Keratinocyte (primary cell): ENCODE data around the gene SNCG. TPM values are rescaled to one million over a fixed set of nuclear protein-coding genes. Genes with fewer than 3 reads are reported as not detected.
"Not testable (repeated sequence)": the region's sequence is repeated elsewhere in the genome, so short reads cannot be mapped to it uniquely, and the experiment has no call there.

Experiments
- DNase-seq: peaks from one replicate; pipeline ENCODE4 v3.0.0-alpha.2; 2011; ENCODE audit warnings: low read depth, missing footprints, low spot score
- FAIRE-seq: peaks from 2 replicates; lab custom pipeline; 2011; peaks lifted over from hg19 to GRCh38; lab: Jason Lieb, UNC
- H2AFZ ChIP-seq: 2 replicates; pipeline ENCODE4 v1.6.0; 2012; ENCODE audit warnings: low read length, control low read depth, inconsistent platforms; ENCODE audit not compliant: control insufficient read depth
- H3K27ac ChIP-seq: 2 replicates; pipeline ENCODE4 v1.5.1; 2011; ENCODE audit warnings: low read length; ENCODE audit not compliant: control insufficient read depth, insufficient read depth
- H3K27me3 ChIP-seq: 3 replicates; pipeline ENCODE4 v1.6.0; 2011; ENCODE audit warnings: low read length; ENCODE audit not compliant: control insufficient read depth, insufficient read depth; ENCODE audit errors: extremely low read depth
- H3K36me3 ChIP-seq, 2 experiments: 2 replicates in 1 of 2; 3 replicates in 1 of 2; pipeline ENCODE4 v1.5.1; 2011; ENCODE audit warnings: low read length in 2 of 2, mild to moderate bottlenecking in 1 of 2; ENCODE audit not compliant: control insufficient read depth in 2 of 2, insufficient read depth in 2 of 2; ENCODE audit errors: extremely low read depth in 1 of 2
- H3K4me1 ChIP-seq: 3 replicates; pipeline ENCODE4 v1.5.1; 2011; ENCODE audit warnings: low read length; ENCODE audit not compliant: control insufficient read depth, insufficient read depth; ENCODE audit errors: extremely low read depth
- H3K4me2 ChIP-seq: 3 replicates; pipeline ENCODE4 v1.6.0; 2011; ENCODE audit warnings: low read depth, low read length; ENCODE audit not compliant: control insufficient read depth, insufficient read depth; ENCODE audit errors: extremely low read depth
- H3K4me3 ChIP-seq, 3 experiments: fragments of 200-600 bp in 1 of 3; sonication (generic) in 1 of 3; 2 replicates in 2 of 3; 3 replicates in 1 of 3; pipeline ENCODE4 v1.5.1; 2011 to 2016; ENCODE audit warnings: low read length in 3 of 3, mild to moderate bottlenecking in 3 of 3, control low read depth in 2 of 3, inconsistent platforms in 1 of 3, low read depth in 1 of 3, mixed read lengths in 1 of 3, mixed run types in 1 of 3, moderate library complexity in 1 of 3; ENCODE audit not compliant: control insufficient read depth in 2 of 3, insufficient read depth in 2 of 3; ENCODE audit errors: extremely low read depth in 1 of 3
- H3K79me2 ChIP-seq: 2 replicates; pipeline ENCODE4 v1.6.0; 2012; ENCODE audit warnings: low read length; ENCODE audit not compliant: control insufficient read depth, insufficient read depth
- H3K9ac ChIP-seq: 3 replicates; pipeline ENCODE4 v1.6.0; 2011; ENCODE audit warnings: low read length; ENCODE audit not compliant: control insufficient read depth, insufficient read depth; ENCODE audit errors: extremely low read depth
- H3K9me1 ChIP-seq: 3 replicates; pipeline ENCODE4 v1.6.0; 2011; ENCODE audit warnings: low read length; ENCODE audit not compliant: control insufficient read depth, insufficient read depth; ENCODE audit errors: extremely low read depth
- H3K9me3 ChIP-seq: 2 replicates; pipeline ENCODE4 v1.5.1; 2012; ENCODE audit warnings: low read depth, low read length; ENCODE audit not compliant: control insufficient read depth
- H4K20me1 ChIP-seq: 3 replicates; pipeline ENCODE4 v1.6.0; 2011; ENCODE audit warnings: low read length; ENCODE audit not compliant: control insufficient read depth, insufficient read depth; ENCODE audit errors: extremely low read depth
- EZH2 ChIP-seq: IDR thresholded peaks from one replicate; pipeline ENCODE4 v1.6.1; 2012; ENCODE audit warnings: inconsistent platforms, mild to moderate bottlenecking, low read length, moderate library complexity
- dilution Hi-C: fragments of 300-500 bp; cut with MboI; formaldehyde crosslinking; loops from one replicate; pipeline ENCODE4 v1.7.0; 2020; ENCODE audit warnings: low sequenced_read_pairs; ENCODE audit not compliant: extremely low pct_ligation_motif_present
- polyA plus RNA-seq, 5 experiments: library from polyadenylated mRNA; depleted of rRNA in 3 of 5; stranded (reverse) in 3 of 5; stranded (forward) in 1 of 5; unstranded in 1 of 5; fragments of >200 nt; gene quantifications; 1 replicate in 1 of 5; 2 replicates in 3 of 5; 3 replicates in 1 of 5; pipeline versions ENCODE4 v1.2.1 to v1.2.3, GENCODE V29; 2011 to 2012; ENCODE audit warnings: missing spikeins in 2 of 5, low read depth in 1 of 5, low replicate concordance in 1 of 5
- TF ChIP-seq, protein P1 (sequence below), 3 experiments: IDR thresholded peaks in 1 of 3; conservative IDR thresholded peaks in 1 of 3; optimal IDR thresholded peaks in 1 of 3; 2 replicates in 2 of 3; 3 replicates in 1 of 3; pipeline versions ENCODE3 to v1.5.1; 2011; ENCODE audit warnings: low read length in 3 of 3, mild to moderate bottlenecking in 3 of 3, moderate library complexity in 2 of 3, control low read depth in 1 of 3, inconsistent platforms in 1 of 3; ENCODE audit not compliant: insufficient read depth in 2 of 3; ENCODE audit errors: extremely low read depth in 1 of 3

The SNCG gene
- polyA plus RNA-seq, 1 donor (not counting 4 experiments of a cell fraction or from before 2014, with no cell fraction given), result 6.8 TPM

GRCh38 chr10:86981716-86982115 is 23.3 kb downstream of the SNCG start:
- DNase-seq (no peak), FAIRE-seq (no peak)
- H3K27me3 ChIP-seq, result no peaks in the 10 kb centered on the region
- H3K79me2 ChIP-seq, result no peaks in the 10 kb centered on the region
- no peaks in the 10 kb centered on the region for H3K9me1 ChIP-seq
- H3K4me2 ChIP-seq, result no peak overlapping the region
- H3K9ac ChIP-seq, result no peak overlapping the region
- TF ChIP-seq, protein P1, sequence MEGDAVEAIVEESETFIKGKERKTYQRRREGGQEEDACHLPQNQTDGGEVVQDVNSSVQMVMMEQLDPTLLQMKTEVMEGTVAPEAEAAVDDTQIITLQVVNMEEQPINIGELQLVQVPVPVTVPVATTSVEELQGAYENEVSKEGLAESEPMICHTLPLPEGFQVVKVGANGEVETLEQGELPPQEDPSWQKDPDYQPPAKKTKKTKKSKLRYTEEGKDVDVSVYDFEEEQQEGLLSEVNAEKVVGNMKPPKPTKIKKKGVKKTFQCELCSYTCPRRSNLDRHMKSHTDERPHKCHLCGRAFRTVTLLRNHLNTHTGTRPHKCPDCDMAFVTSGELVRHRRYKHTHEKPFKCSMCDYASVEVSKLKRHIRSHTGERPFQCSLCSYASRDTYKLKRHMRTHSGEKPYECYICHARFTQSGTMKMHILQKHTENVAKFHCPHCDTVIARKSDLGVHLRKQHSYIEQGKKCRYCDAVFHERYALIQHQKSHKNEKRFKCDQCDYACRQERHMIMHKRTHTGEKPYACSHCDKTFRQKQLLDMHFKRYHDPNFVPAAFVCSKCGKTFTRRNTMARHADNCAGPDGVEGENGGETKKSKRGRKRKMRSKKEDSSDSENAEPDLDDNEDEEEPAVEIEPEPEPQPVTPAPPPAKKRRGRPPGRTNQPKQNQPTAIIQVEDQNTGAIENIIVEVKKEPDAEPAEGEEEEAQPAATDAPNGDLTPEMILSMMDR (optimal IDR thresholded peaks at IDR 0.05 in 1 of 3, IDR thresholded peaks at IDR 0.05 in 1 of 3, conservative IDR thresholded peaks at IDR 0.05 in 1 of 3; ENCODE audit: extremely low read depth in 1 of 3, insufficient read depth in 2 of 3, low read length in 3 of 3), result no peak
- TF ChIP-seq EZH2, result no peak
- H3K9me3 ChIP-seq, result no peaks in the 10 kb centered on the region
- H2AFZ ChIP-seq, result no peak overlapping the region
- no peaks in the 10 kb centered on the region for H3K36me3 ChIP-seq
- no peak overlapping the region for H3K4me3 ChIP-seq
- dilution Hi-C loops, result no loop called here
- H4K20me1 ChIP-seq, result no peaks in the 10 kb centered on the region
- H3K27ac ChIP-seq, result no peak overlapping the region
- peaks cover 12% of the 10 kb centered on the region for H3K4me1 ChIP-seq

GRCh38 chr10:86984498-86984897 is 26.1 kb downstream of the SNCG start:
- DNase-seq, H3K9me3 ChIP-seq, H3K4me1 ChIP-seq, H3K27ac ChIP-seq, H3K27me3 ChIP-seq, H2AFZ ChIP-seq, FAIRE-seq, H3K4me3 ChIP-seq, dilution Hi-C loops, H3K9me1 ChIP-seq, H3K36me3 ChIP-seq, H3K4me2 ChIP-seq, H3K9ac ChIP-seq, H3K79me2 ChIP-seq, H4K20me1 ChIP-seq: not testable (repeated sequence)

GRCh38 chr10:86988520-86988919 is 30.1 kb downstream of the SNCG start:
- Histone ChIP-seq H3K27me3 (no peaks in the 10 kb centered on the region), H3K36me3 (no peaks in the 10 kb centered on the region), H3K9me3 (no peaks in the 10 kb centered on the region), H3K4me3 (no peak overlapping the region), H3K9me1 (no peaks in the 10 kb centered on the region), H2AFZ (no peak overlapping the region), H3K4me1 (no peaks in the 10 kb centered on the region), H3K79me2 (no peaks in the 10 kb centered on the region), H4K20me1 (no peaks in the 10 kb centered on the region), H3K27ac (no peak overlapping the region), H3K4me2 (no peak overlapping the region), H3K9ac (no peak overlapping the region)
- DNase-seq (no peak), FAIRE-seq (no peak)
- TF ChIP-seq, protein P1 (optimal IDR thresholded peaks at IDR 0.05 in 1 of 3, IDR thresholded peaks at IDR 0.05 in 1 of 3, conservative IDR thresholded peaks at IDR 0.05 in 1 of 3; ENCODE audit: extremely low read depth in 1 of 3, insufficient read depth in 2 of 3, low read length in 3 of 3), result no peak
- no peak for TF ChIP-seq EZH2
- dilution Hi-C loops, result no loop called here

DNA sequence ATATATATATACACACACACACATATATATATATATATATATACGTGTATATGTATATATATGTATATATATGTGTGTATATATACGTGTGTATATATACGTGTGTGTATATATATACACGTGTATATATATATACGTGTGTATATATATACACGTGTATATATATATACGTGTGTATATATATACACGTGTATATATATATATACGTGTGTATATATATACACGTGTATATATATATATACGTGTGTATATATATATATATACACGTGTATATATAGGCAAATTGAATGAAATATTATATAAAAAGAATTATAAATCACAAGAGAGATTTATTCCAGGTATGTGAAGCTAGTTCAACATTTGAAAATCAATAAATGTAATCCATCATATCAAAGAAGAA is 33.0 kb downstream of the SNCG start:
- dilution Hi-C loops, H3K27ac ChIP-seq, H3K9me1 ChIP-seq, DNase-seq, H3K9ac ChIP-seq, H3K4me3 ChIP-seq, H2AFZ ChIP-seq, H3K9me3 ChIP-seq, H3K4me2 ChIP-seq, H3K27me3 ChIP-seq, H3K4me1 ChIP-seq, H3K36me3 ChIP-seq, H4K20me1 ChIP-seq, FAIRE-seq, H3K79me2 ChIP-seq: not testable (repeated sequence)
